ENCODE results near the gene LRP6.

- TF ChIP-seq CTCF (IDR thresholded peaks at IDR 0.05), result no peak
- TF ChIP-seq POLR2A (IDR thresholded peaks at IDR 0.05), result no peak
Measured at GRCh38 chr12:12069821-12070548, 196.9 kb downstream of the LRP6 start.

Measured in adrenal gland (tissue), 5 donors.